Inferior parietal cortex (tissue), 1 donor: ENCODE measurements around the gene ANKS3.
"Not testable (repeated sequence)": the region's sequence is repeated elsewhere in the genome, so short reads cannot be mapped to it uniquely, and the experiment has no call there.

ENCODE experiments used
- DNase-seq: peaks from one replicate; pipeline ENCODE4 v3.0.0-alpha.2; 2016; ENCODE audit errors: extremely low spot score

ANKS3 gene

GRCh38 chr16:4755687-4756086, 21.6 kb upstream of the ANKS3 start:
- DNase-seq: no peak

- DNase-seq: no peak
These were observed 20.8 kb upstream of the ANKS3 start for GRCh38 chr16:4754865-4755264.

GRCh38 chr16:4753227-4753626, 19.2 kb upstream of the ANKS3 start:
- DNase-seq: no peak

- no peak for DNase-seq
These were observed 18.5 kb upstream of the ANKS3 start for GRCh38 chr16:4752351-4753100.

- no peak for DNase-seq
These were observed 16.8 kb upstream of the ANKS3 start for GRCh38 chr16:4750896-4751295.

GRCh38 chr16:4749700-4750257, 15.7 kb upstream of the ANKS3 start:
- DNase-seq: no peak

- DNase-seq: no peak
These were observed 14.8 kb upstream of the ANKS3 start for GRCh38 chr16:4748682-4749411.

- DNase-seq: peak; percentile 7
These were observed 14.0 kb upstream of the ANKS3 start for GRCh38 chr16:4747906-4748681.

GRCh38 chr16:4746991-4747574, 13.0 kb upstream of the ANKS3 start:
- DNase-seq: no peak

GRCh38 chr16:4746215-4746614, 12.1 kb upstream of the ANKS3 start:
- DNase-seq: no peak

- DNase-seq: no peak
These were observed 11.2 kb upstream of the ANKS3 start for GRCh38 chr16:4745274-4745569.

GRCh38 chr16:4744555-4745273, 10.6 kb upstream of the ANKS3 start:
- DNase-seq: no peak

GRCh38 chr16:4743226-4743878, 9.3 kb upstream of the ANKS3 start:
- no peak for DNase-seq

GRCh38 chr16:4738370-4738769, 4.3 kb upstream of the ANKS3 start:
- not testable (repeated sequence) for DNase-seq

- no peak for DNase-seq
These were observed 3.5 kb upstream of the ANKS3 start for GRCh38 chr16:4737545-4737944.

- no peak for DNase-seq
These were observed 2.5 kb upstream of the ANKS3 start for GRCh38 chr16:4736546-4736945.

- DNase-seq: peak; percentile 42
These were observed 862 bp upstream of the ANKS3 start for GRCh38 chr16:4734730-4735535.

- DNase-seq: no peak
These were observed 366 bp downstream of the ANKS3 start for GRCh38 chr16:4733747-4734062.

- DNase-seq: no peak
These were observed 794 bp downstream of the ANKS3 start for GRCh38 chr16:4733211-4733742.

GRCh38 chr16:4729876-4730275, 4.2 kb downstream of the ANKS3 start:
- DNase-seq: no peak
